PC-9 (cell line): ENCODE results near the gene CMKLR1.

Source experiments
- CTCF ChIP-seq: fragments of 200-600 bp; sonication (generic); conservative IDR thresholded peaks from 2 replicates; pipeline ENCODE4 v1.6.1; 2017; ENCODE audit warnings: mixed run types, antibody characterized with exemption, mild to moderate bottlenecking, moderate library complexity
- EZH2 ChIP-seq: fragments of 200-600 bp; sonication (generic); IDR thresholded peaks from 2 replicates; pipeline ENCODE4 v1.8.0; 2017; ENCODE audit warnings: antibody characterized with exemption, low read depth

GRCh38 chr12:108267450-108267849 lies 71.7 kb downstream of the CMKLR1 start:
- TF ChIP-seq CTCF (no peak), EZH2 (no peak)
